CD14-positive monocyte (primary cell): ENCODE results near the gene ZNF76. TPM values are rescaled to one million over a fixed set of nuclear protein-coding genes. Genes with fewer than 3 reads are reported as not detected.

ENCODE experiments used
- DNase-seq, 3 donors: peaks; one replicate each; pipeline ENCODE4 v3.0.0-alpha.2; 2011 to 2022
- H2AFZ ChIP-seq: 2 replicates; pipeline ENCODE4 v1.6.0; 2012; ENCODE audit warnings: mild to moderate bottlenecking, low read depth, low read length, inconsistent platforms; ENCODE audit not compliant: insufficient read depth, poor library complexity, severe bottlenecking
- H3K27ac ChIP-seq, 2 donors: 1 replicate in 1 of 2; 2 replicates in 1 of 2; pipeline ENCODE4 v1.5.1; 2012 to 2013; ENCODE audit warnings: low read length in 2 of 2, control low read depth in 1 of 2, inconsistent platforms in 1 of 2, low read depth in 1 of 2, mild to moderate bottlenecking in 1 of 2
- H3K27me3 ChIP-seq, 2 donors: one replicate each; pipeline versions ENCODE4 v1.6.0 to v1.6.1; 2011 to 2013; ENCODE audit warnings: low read length in 2 of 2; ENCODE audit not compliant: control insufficient read depth in 2 of 2, insufficient read depth in 2 of 2
- H3K36me3 ChIP-seq, 2 donors: replicated peaks in 1 of 2; 1 replicate in 1 of 2; 2 replicates in 1 of 2; pipeline versions ENCODE4 v1.5.1 to v1.6.1; 2012 to 2013; ENCODE audit warnings: low read length in 2 of 2, control low read depth in 1 of 2, inconsistent platforms in 1 of 2, mild to moderate bottlenecking in 1 of 2; ENCODE audit not compliant: insufficient read depth in 2 of 2, control insufficient read depth in 1 of 2
- H3K4me1 ChIP-seq, 2 donors: 1 replicate in 1 of 2; 2 replicates in 1 of 2; pipeline versions ENCODE4 v1.5.1 to v1.6.1; 2012 to 2013; ENCODE audit warnings: low read length in 2 of 2, control low read depth in 1 of 2, inconsistent platforms in 1 of 2, mild to moderate bottlenecking in 1 of 2, moderate library complexity in 1 of 2; ENCODE audit not compliant: insufficient read depth in 2 of 2, control insufficient read depth in 1 of 2
- H3K4me2 ChIP-seq: replicated peaks from 2 replicates; pipeline ENCODE3; 2012; ENCODE audit warnings: low read length, moderate library complexity, mild to moderate bottlenecking; ENCODE audit not compliant: poor library complexity, severe bottlenecking; ENCODE audit errors: extremely low read depth
- H3K4me3 ChIP-seq, 3 experiments: fragments of 200-600 bp in 1 of 3; sonication (generic) in 1 of 3; replicated peaks in 1 of 3; 1 replicate in 2 of 3; 2 replicates in 1 of 3; pipeline ENCODE4 v1.5.1; 2011 to 2013; ENCODE audit warnings: low read length in 3 of 3, mild to moderate bottlenecking in 3 of 3, control low read depth in 2 of 3, low read depth in 2 of 3, inconsistent platforms in 1 of 3, moderate library complexity in 1 of 3
- H3K79me2 ChIP-seq: 2 replicates; pipeline ENCODE4 v1.6.0; 2012; ENCODE audit warnings: mild to moderate bottlenecking, control low read depth, inconsistent platforms, low read length, moderate library complexity; ENCODE audit not compliant: insufficient read depth
- H3K9ac ChIP-seq: 2 replicates; pipeline ENCODE4 v1.6.0; 2017; ENCODE audit warnings: low read length, mild to moderate bottlenecking; ENCODE audit not compliant: insufficient read depth, poor library complexity, severe bottlenecking
- H3K9me3 ChIP-seq, 2 donors: replicated peaks in 1 of 2; 1 replicate in 1 of 2; 2 replicates in 1 of 2; pipeline versions ENCODE4 v1.5.1 to v1.6.1; 2012 to 2013; ENCODE audit warnings: low read length in 2 of 2, control low read depth in 1 of 2; ENCODE audit not compliant: control insufficient read depth in 1 of 2, insufficient read depth in 1 of 2
- H4K20me1 ChIP-seq: 2 replicates; pipeline ENCODE4 v1.6.0; 2012; ENCODE audit warnings: mild to moderate bottlenecking, low read length, control low read depth, moderate library complexity; ENCODE audit not compliant: insufficient read depth
- H3K27ac Mint-ChIP-seq, 7 donors: one replicate each; pipeline ENCODE4 v1.8.0; 2020; ENCODE audit warnings: mild to moderate bottlenecking in 7 of 7, mixed read lengths in 7 of 7, moderate library complexity in 6 of 7, inconsistent platforms in 2 of 7
- H3K27me3 Mint-ChIP-seq, 3 donors: one replicate each; pipeline ENCODE4 v1.8.0; 2021 to 2022; ENCODE audit warnings: low read depth in 3 of 3, mild to moderate bottlenecking in 3 of 3, mixed read lengths in 3 of 3, moderate library complexity in 3 of 3, inconsistent platforms in 1 of 3
- H3K36me3 Mint-ChIP-seq, 2 donors: one replicate each; pipeline ENCODE4 v1.8.0; 2020; ENCODE audit warnings: mixed read lengths in 2 of 2, inconsistent platforms in 1 of 2, mild to moderate bottlenecking in 1 of 2
- H3K4me1 Mint-ChIP-seq: one replicate; pipeline ENCODE4 v1.8.0; 2020; ENCODE audit warnings: mild to moderate bottlenecking, mixed read lengths
- H3K4me3 Mint-ChIP-seq, 2 donors: one replicate each; pipeline ENCODE4 v1.8.0; 2020; ENCODE audit warnings: mild to moderate bottlenecking in 2 of 2, mixed read lengths in 2 of 2, moderate library complexity in 1 of 2
- H3K9me3 Mint-ChIP-seq, 7 donors: one replicate each; pipeline ENCODE4 v1.8.0; 2020 to 2022; ENCODE audit warnings: mixed read lengths in 7 of 7, mild to moderate bottlenecking in 6 of 7, moderate library complexity in 6 of 7, inconsistent platforms in 2 of 7
- CTCF ChIP-seq: fragments of 200-600 bp; IDR thresholded peaks from one replicate; pipeline ENCODE4 v1.8.0; 2022; ENCODE audit warnings: antibody characterized with exemption, mild to moderate bottlenecking
- WGBS: methylation state at CpG from one replicate; pipeline ENCODE4 v1.1.5; 2013; ENCODE audit warnings: missing lambda C conversion rate; ENCODE audit not compliant: insufficient coverage; 5-methylcytosine and 5-hydroxymethylcytosine counted together
- intact Hi-C, 2 donors: fragments of 100-400 bp; cut with micrococcal nuclease; formaldehyde crosslinking; loops; one replicate each; pipeline versions ENCODE4 v1.15.0 to v1.15.1; 2023
- polyA plus RNA-seq, 3 donors: library from polyadenylated mRNA; depleted of rRNA in 1 of 3; unstranded in 2 of 3; stranded (reverse) in 1 of 3; fragments of 300-500 nt in 2 of 3; fragments of >200 nt in 1 of 3; fragmentation: Illumina TruSeq in 2 of 3; gene quantifications; 1 replicate in 2 of 3; 2 replicates in 1 of 3; pipeline ENCODE4 v1.2.3, GENCODE V29; 2012 to 2021

ZNF76 gene
- polyA plus RNA-seq, 3 donors: 6.8 to 49.7 (median 9.6) TPM

- H3K36me3 ChIP-seq: no peaks in the 10 kb centered on the region
- DNase-seq: no peak
- H3K4me2 ChIP-seq: no peak overlapping the region
- WGBS: no CpG with 5 or more reads among the region's 3 CpGs
- H3K27ac Mint-ChIP-seq: no peak overlapping the region
- H3K4me1 Mint-ChIP-seq: peaks cover 10% of the 10 kb centered on the region
- H3K4me1 ChIP-seq: peaks cover 0 to 4% of the 10 kb centered on the region in 2 donors
- H4K20me1 ChIP-seq: no peaks in the 10 kb centered on the region
- H3K27me3 Mint-ChIP-seq: peaks cover 2 to 6% (median 2%) of the 10 kb centered on the region in 3 donors
- H3K27ac ChIP-seq: no peak overlapping the region
- TF ChIP-seq CTCF: no peak
- no peak overlapping the region for H2AFZ ChIP-seq
- H3K36me3 Mint-ChIP-seq: no peaks in the 10 kb centered on the region
- intact Hi-C loops: no loop called here
- no peak overlapping the region for H3K4me3 ChIP-seq
- H3K9me3 ChIP-seq: peaks cover 0 to 5% of the 10 kb centered on the region in 2 donors
- no peak overlapping the region for H3K9ac ChIP-seq
- peaks cover 0 to 14% (median 3%) of the 10 kb centered on the region in 7 donors for H3K9me3 Mint-ChIP-seq
- H3K4me3 Mint-ChIP-seq: no peak overlapping the region
- no peaks in the 10 kb centered on the region for H3K27me3 ChIP-seq
- no peaks in the 10 kb centered on the region for H3K79me2 ChIP-seq
Measured at GRCh38 chr6:35237476-35237875, 22.1 kb upstream of the ZNF76 start.

- Histone ChIP-seq H3K27me3 (no peaks in the 10 kb centered on the region), H2AFZ (no peak overlapping the region), H3K4me1 (peaks cover 0 to 4% of the 10 kb centered on the region in 2 donors), H3K4me3 (no peak overlapping the region), H3K4me2 (no peak overlapping the region), H3K9ac (no peak overlapping the region), H4K20me1 (no peaks in the 10 kb centered on the region), H3K27ac (no peak overlapping the region), H3K79me2 (no peaks in the 10 kb centered on the region), H3K9me3 (peaks cover 0 to 5% of the 10 kb centered on the region in 2 donors), H3K36me3 (no peaks in the 10 kb centered on the region)
- WGBS: 10% methylated on average over 2 of the region's 3 CpGs
- peaks cover 0 to 11% (median 3%) of the 10 kb centered on the region in 7 donors for H3K9me3 Mint-ChIP-seq
- no peak overlapping the region for H3K27ac Mint-ChIP-seq
- no peak for DNase-seq
- peaks cover 10% of the 10 kb centered on the region for H3K4me1 Mint-ChIP-seq
- H3K36me3 Mint-ChIP-seq: peaks cover 0 to 2% of the 10 kb centered on the region in 2 donors
- no peak overlapping the region for H3K4me3 Mint-ChIP-seq
- peaks cover 2 to 3% (median 2%) of the 10 kb centered on the region in 3 donors for H3K27me3 Mint-ChIP-seq
- intact Hi-C loops: no loop called here
- no peak for TF ChIP-seq CTCF
Measured at GRCh38 chr6:35238843-35239289, 20.7 kb upstream of the ZNF76 start.
